Omental fat pad (tissue), 4 donors: Measurements from ENCODE around the gene CALCOCO2. TPM values are rescaled to one million over a fixed set of nuclear protein-coding genes. Genes with fewer than 3 reads are reported as not detected.

ENCODE experiments used
- ATAC-seq: fragments of 150-250 bp; one replicate; pipeline ENCODE4 v1.9.1; 2016; ENCODE audit warnings: mild to moderate bottlenecking, moderate library complexity; ENCODE audit not compliant: low FRiP score
- DNase-seq: peaks from one replicate; pipeline ENCODE4 v3.0.0-alpha.2; 2019; ENCODE audit warnings: low spot score
- total RNA-seq, 4 donors: library from RNA; depleted of rRNA; stranded (reverse); fragments of >200 nt; gene quantifications; one replicate each; pipeline ENCODE4 v1.1.0, GENCODE V29; 2016
- TF ChIP-seq, protein P1 (sequence below), 3 donors: fragments of 450-650 bp; IDR thresholded peaks; one replicate each; pipeline ENCODE4 v1.5.1; 2016 to 2017; ENCODE audit warnings: antibody characterized with exemption in 3 of 3, mild to moderate bottlenecking in 3 of 3, moderate library complexity in 2 of 3

The CALCOCO2 gene
- total RNA-seq, 4 donors from 2014 or later, result 107 to 356 (median 135) TPM

DNA sequence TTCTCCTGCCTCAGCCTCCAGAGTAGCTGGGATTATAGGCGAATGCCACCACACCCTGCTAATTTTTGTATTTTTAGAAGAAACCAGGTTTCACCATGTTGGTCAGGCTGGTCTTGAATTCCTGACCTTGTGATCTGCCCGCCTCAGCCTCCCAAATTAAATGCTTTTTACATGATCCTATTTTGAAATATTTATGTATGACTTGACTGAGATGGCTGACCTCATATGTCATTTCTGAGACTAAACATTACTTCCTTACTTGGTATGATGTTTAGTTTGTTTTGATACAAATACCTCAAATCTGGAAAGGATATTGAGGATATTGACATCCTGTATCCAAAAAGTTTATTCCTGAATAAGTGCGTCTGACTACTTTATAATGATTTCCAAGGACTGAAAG is 11.9 kb downstream of the CALCOCO2 start:
- ATAC-seq (no peak), DNase-seq (no peak)
- TF ChIP-seq, protein P1, sequence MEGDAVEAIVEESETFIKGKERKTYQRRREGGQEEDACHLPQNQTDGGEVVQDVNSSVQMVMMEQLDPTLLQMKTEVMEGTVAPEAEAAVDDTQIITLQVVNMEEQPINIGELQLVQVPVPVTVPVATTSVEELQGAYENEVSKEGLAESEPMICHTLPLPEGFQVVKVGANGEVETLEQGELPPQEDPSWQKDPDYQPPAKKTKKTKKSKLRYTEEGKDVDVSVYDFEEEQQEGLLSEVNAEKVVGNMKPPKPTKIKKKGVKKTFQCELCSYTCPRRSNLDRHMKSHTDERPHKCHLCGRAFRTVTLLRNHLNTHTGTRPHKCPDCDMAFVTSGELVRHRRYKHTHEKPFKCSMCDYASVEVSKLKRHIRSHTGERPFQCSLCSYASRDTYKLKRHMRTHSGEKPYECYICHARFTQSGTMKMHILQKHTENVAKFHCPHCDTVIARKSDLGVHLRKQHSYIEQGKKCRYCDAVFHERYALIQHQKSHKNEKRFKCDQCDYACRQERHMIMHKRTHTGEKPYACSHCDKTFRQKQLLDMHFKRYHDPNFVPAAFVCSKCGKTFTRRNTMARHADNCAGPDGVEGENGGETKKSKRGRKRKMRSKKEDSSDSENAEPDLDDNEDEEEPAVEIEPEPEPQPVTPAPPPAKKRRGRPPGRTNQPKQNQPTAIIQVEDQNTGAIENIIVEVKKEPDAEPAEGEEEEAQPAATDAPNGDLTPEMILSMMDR (IDR thresholded peaks at IDR 0.05), result no peak

DNA sequence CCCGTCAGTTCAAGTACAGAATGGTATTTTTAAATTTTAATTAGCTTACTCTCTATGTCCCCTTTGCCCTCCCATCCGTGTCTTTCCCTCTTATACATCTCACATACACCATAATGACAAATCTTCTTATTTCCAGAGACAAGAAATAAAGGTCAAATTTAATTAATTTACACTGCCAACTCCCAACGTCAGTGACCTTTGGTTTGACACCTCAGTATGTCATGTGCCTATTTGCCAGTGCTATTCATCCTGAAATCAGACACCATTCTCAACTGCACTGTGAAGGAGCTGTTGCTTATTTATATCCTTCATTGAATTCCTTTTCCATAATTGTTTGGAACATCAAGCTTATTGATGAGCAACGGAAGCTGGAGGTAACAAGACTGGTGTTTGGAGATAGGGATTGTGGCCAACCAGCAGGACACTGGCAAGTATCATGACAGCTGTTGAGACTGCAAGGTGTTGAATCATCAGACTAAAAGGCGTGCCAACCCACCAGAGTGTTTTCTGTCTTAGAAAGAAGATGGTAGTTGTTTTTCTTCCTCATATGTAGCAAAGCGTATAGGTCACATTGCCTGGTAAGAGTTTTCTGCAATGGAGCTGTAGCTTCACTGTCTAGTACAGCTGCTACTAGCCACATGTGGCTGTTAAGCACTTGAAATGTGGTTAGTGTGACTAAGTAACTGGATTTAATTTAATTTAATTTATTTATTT is 12.5 kb downstream of the CALCOCO2 start:
- TF ChIP-seq, protein P1 (IDR thresholded peaks at IDR 0.05), result no peak
- DNase-seq (no peak), ATAC-seq (no peak)

DNA sequence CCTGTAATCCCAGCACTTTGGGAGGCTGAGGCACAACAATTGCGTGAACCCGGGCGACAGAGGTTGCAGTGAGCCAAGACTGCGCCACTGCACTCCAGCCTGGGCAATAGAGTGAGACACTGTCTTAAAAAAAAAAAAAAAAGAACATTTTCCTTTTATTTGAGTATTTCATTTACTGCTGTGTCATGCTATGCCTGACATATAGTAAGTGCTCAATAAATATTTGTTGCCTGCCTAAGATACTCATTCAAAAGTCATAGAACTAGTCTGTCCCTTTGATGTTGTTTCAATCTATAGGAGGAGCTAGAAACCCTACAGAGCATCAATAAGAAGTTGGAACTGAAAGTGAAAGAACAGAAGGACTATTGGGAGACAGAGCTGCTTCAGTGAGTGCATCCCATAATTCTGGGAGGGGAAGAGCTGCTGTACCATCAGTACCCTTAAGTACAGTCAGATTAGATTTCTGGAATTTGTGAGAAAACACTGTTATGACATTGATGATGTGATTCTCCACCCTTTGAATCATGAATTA is 20.0 kb downstream of the CALCOCO2 start:
- DNase-seq (no peak), ATAC-seq (no peak)
- TF ChIP-seq, protein P1 (IDR thresholded peaks at IDR 0.05), result no peak

DNA sequence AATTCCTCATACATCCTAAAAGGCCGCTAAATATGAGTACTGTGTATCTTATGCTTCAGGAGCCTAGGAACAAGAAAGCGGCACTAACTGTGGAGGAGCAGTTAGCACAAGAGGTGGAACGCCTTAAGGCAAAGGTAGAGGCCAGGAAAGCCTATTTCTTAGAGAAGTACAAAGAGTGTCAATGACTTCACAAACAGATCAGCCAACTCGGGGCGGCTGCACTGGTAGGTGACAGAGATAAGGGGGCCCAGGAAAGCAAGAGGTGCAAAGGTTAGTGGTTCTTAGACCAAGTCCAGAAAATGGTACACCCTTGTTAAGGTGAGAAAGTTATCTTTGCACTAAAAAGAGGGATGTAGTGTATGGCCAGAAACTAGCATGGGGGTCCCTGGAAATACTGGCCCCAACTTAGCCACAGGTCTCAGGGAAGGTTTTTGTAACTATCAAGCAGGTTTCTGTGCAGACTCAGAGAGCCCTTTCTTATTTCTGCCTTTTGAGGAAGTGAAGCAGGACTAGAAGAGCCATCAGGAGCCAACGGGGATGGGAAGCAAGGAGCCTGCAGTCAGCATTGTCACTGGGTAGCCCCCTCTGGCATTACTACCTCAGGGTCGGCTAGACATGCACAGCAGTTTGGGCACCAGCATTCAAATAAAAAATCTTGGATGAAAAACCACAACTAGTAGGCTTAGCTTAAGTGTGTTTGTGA is 24.1 kb downstream of the CALCOCO2 start:
- ATAC-seq, result no peak
- no peak for DNase-seq
- TF ChIP-seq, protein P1 (IDR thresholded peaks at IDR 0.05), result no peak

DNA sequence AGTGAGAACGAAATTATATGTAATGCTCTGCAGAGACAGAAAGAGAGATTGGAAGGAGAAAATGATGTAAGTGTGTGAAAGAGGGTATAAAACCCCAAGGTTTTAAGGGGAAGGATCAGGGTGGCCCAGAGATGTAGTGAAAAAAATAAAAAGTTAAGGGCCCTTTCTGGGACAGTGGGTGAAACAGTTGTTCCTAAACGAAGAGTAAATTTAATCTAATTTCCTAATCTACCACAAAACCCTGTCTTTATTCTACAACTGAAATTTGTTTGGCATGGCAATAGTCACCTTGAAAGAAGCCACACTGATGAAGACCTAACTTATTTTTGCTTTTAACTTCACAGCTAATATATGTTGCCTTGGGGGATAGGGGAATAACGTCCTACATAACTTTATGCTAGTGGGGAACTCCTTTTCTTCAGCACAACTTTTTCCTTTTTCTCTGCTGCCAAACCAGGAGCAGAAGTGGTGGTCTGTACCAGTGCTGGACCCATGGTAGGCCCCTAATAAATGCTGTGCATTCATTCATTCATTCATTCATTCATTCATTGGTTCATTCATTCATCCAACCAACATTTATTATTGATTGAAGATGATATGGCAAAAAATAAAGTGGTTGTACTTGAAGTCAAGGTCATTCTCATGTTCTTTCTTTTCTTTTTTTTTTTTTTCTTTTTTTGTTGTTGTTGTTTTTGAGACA is 25.4 kb downstream of the CALCOCO2 start:
- ATAC-seq (no peak), DNase-seq (no peak)
- TF ChIP-seq, protein P1 (IDR thresholded peaks at IDR 0.05), result no peak

DNA sequence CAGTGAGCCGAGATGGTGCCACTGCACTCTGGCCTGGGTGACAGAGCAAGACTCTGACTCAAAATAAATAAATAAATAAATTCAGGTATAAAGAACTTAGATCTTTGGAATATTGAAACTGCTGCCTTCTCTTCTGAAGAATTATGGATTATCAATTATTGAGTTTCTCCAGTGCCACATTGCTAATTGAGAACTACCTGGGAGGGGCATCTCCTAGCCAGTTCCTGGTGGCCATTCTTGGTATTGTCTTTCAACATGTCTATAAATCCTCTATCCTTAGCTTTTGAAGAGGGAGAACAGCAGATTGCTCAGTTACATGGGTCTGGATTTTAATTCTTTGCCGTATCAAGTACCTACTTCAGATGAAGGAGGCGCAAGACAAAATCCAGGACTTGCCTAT is 29.2 kb downstream of the CALCOCO2 start:
- ATAC-seq, result no peak
- no peak for DNase-seq
- TF ChIP-seq, protein P1 (IDR thresholded peaks at IDR 0.05), result no peak
